LNCAP (cell line): ENCODE results near the gene TNFRSF13B.

Experiments
- CTCF ChIP-seq: fragments of 450-650 bp; IDR thresholded peaks from 2 replicates; pipeline ENCODE4 v1.5.1; 2017; ENCODE audit warnings: mild to moderate bottlenecking

TNFRSF13B gene

GRCh38 chr17:17017343-17018014 lies 45.6 kb upstream of the TNFRSF13B start:
- TF ChIP-seq CTCF = no peak

GRCh38 chr17:17015230-17015629 lies 43.3 kb upstream of the TNFRSF13B start:
- TF ChIP-seq CTCF = no peak

- no peak for TF ChIP-seq CTCF
These were observed 32.5 kb upstream of the TNFRSF13B start for GRCh38 chr17:17004251-17004996.

GRCh38 chr17:17001874-17002520 lies 30.1 kb upstream of the TNFRSF13B start:
- TF ChIP-seq CTCF = peak; percentile 95

GRCh38 chr17:17001076-17001777 lies 29.3 kb upstream of the TNFRSF13B start:
- no peak for TF ChIP-seq CTCF

- TF ChIP-seq CTCF = no peak
These were observed 28.2 kb upstream of the TNFRSF13B start for GRCh38 chr17:16999931-17000625.
